AG04450 (cell line): Measurements from ENCODE around the gene COMMD10. TPM values are rescaled to one million over a fixed set of nuclear protein-coding genes. Genes with fewer than 3 reads are reported as not detected.

Experiments used
- CTCF ChIA-PET: fragments of 300-600, 350-600 bp; formaldehyde crosslinking; extraction: SDS; loops from one replicate; lab custom pipeline; 2022; ENCODE audit warnings: antibody characterized with exemption, inconsistent platforms; lab: Charles Lee
- POLR2A ChIA-PET: fragments of 350-600 bp; formaldehyde crosslinking; extraction: SDS; loops from one replicate; lab custom pipeline; 2021; ENCODE audit warnings: antibody characterized with exemption, inconsistent platforms; lab: Yijun Ruan, JAX
- DNase-seq: peaks from one replicate; pipeline ENCODE4 v3.0.0-alpha.2; 2011; ENCODE audit warnings: low read depth, low spot score
- H3K27ac ChIP-seq: one replicate; pipeline ENCODE4 v1.5.1; 2012; ENCODE audit warnings: low read depth, low read length, control low read depth
- H3K27me3 ChIP-seq: one replicate; pipeline ENCODE4 v1.6.0; 2012; ENCODE audit warnings: low read length; ENCODE audit not compliant: control insufficient read depth, insufficient read depth
- H3K4me3 ChIP-seq: 2 replicates; pipeline ENCODE4 v1.5.1; 2011; ENCODE audit warnings: mild to moderate bottlenecking, low read depth, low read length, control low read depth
- H3K9me3 ChIP-seq: 2 replicates; pipeline ENCODE4 v1.5.1; 2012; ENCODE audit warnings: low read length; ENCODE audit not compliant: control insufficient read depth, insufficient read depth
- CTCF ChIP-seq: IDR thresholded peaks from 2 replicates; pipeline ENCODE4 v1.5.1; 2011; ENCODE audit warnings: low read depth, low read length, control low read depth, inconsistent platforms
- polyA plus RNA-seq: library from polyadenylated mRNA; depleted of rRNA; stranded (reverse); fragments of >200 nt; gene quantifications from 2 replicates; pipeline ENCODE4 v1.2.3, GENCODE V29; 2011

Gene COMMD10
- polyA plus RNA-seq, 1 experiment = 28.2 TPM

GRCh38 chr5:116115163-116115562, 30.3 kb downstream of the COMMD10 start:
- no peak overlapping the region for H3K27ac ChIP-seq
- no peak overlapping the region for H3K4me3 ChIP-seq
- TF ChIP-seq CTCF = no peak
- CTCF ChIA-PET = no interaction called here
- POLR2A ChIA-PET = no interaction called here
- DNase-seq = no peak
- no peaks in the 10 kb centered on the region for H3K27me3 ChIP-seq
- 0 out of 2 replicates have a peak, but pooled peaks cover 4% of the 10 kb centered on the region for H3K9me3 ChIP-seq

GRCh38 chr5:116130471-116130870, 45.6 kb downstream of the COMMD10 start:
- no peaks in the 10 kb centered on the region for H3K9me3 ChIP-seq
- no peak overlapping the region for H3K27ac ChIP-seq
- POLR2A ChIA-PET = no interaction called here
- DNase-seq = no peak
- no peak for TF ChIP-seq CTCF
- CTCF ChIA-PET = no interaction called here
- H3K4me3 ChIP-seq = no peak overlapping the region
- H3K27me3 ChIP-seq = no peaks in the 10 kb centered on the region

- POLR2A ChIA-PET = no interaction called here
- Histone ChIP-seq H3K27ac (no peak overlapping the region), H3K9me3 (no peaks in the 10 kb centered on the region), H3K27me3 (no peaks in the 10 kb centered on the region), H3K4me3 (no peak overlapping the region)
- no peak for DNase-seq
- no peak for TF ChIP-seq CTCF
- CTCF ChIA-PET = no interaction called here
Observed at GRCh38 chr5:116130976-116131375, 46.2 kb downstream of the COMMD10 start.

GRCh38 chr5:116133281-116133680, 48.5 kb downstream of the COMMD10 start:
- Histone ChIP-seq H3K27ac (no peak overlapping the region), H3K9me3 (no peaks in the 10 kb centered on the region), H3K4me3 (no peak overlapping the region), H3K27me3 (no peaks in the 10 kb centered on the region)
- POLR2A ChIA-PET = no interaction called here
- no peak for TF ChIP-seq CTCF
- DNase-seq = no peak
- CTCF ChIA-PET = interaction anchor here (0.6 kb wide), 1 partner anchor 33 kb away, joined by 4 read pairs; no protein-coding TSS in a partner anchor

- CTCF ChIA-PET = no interaction called here
- DNase-seq = no peak
- H3K4me3 ChIP-seq = no peak overlapping the region
- POLR2A ChIA-PET = no interaction called here
- no peak overlapping the region for H3K27ac ChIP-seq
- no peaks in the 10 kb centered on the region for H3K27me3 ChIP-seq
- H3K9me3 ChIP-seq = no peaks in the 10 kb centered on the region
- TF ChIP-seq CTCF = no peak
Observed at GRCh38 chr5:116135344-116135743, 50.5 kb downstream of the COMMD10 start.
